ENCODE measurements around the gene SCUBE3.

SCUBE3 gene

DNA sequence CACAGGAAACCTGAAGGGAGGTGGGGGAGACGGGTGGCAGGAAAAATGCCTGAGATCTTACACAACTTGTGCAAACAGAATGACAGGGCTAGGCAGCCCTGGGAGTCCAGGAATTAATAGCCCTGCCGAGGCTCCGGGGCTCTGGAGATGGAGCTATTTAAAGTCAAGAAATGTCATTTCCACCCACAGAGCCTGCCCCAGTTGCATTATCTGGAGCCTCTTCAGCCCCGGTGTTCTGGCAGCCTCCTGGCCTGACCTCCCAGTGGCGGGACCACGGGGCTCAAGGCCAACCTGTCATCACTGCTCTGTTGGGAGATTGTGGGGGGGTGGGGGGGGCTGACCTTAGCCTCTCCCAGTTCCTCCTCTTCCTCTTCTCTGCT is 28.5 kb upstream of the SCUBE3 start:
- TF ChIP-seq, protein P1, sequence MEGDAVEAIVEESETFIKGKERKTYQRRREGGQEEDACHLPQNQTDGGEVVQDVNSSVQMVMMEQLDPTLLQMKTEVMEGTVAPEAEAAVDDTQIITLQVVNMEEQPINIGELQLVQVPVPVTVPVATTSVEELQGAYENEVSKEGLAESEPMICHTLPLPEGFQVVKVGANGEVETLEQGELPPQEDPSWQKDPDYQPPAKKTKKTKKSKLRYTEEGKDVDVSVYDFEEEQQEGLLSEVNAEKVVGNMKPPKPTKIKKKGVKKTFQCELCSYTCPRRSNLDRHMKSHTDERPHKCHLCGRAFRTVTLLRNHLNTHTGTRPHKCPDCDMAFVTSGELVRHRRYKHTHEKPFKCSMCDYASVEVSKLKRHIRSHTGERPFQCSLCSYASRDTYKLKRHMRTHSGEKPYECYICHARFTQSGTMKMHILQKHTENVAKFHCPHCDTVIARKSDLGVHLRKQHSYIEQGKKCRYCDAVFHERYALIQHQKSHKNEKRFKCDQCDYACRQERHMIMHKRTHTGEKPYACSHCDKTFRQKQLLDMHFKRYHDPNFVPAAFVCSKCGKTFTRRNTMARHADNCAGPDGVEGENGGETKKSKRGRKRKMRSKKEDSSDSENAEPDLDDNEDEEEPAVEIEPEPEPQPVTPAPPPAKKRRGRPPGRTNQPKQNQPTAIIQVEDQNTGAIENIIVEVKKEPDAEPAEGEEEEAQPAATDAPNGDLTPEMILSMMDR (IDR thresholded peaks at IDR 0.05; ENCODE audit: insufficient read depth, low read depth, low read length, missing control alignments) = no peak
- peak; percentile 81 for DNase-seq (ENCODE audit: low read depth)
- no peak overlapping the region for H3K4me3 ChIP-seq (ENCODE audit: low read length)

DNA sequence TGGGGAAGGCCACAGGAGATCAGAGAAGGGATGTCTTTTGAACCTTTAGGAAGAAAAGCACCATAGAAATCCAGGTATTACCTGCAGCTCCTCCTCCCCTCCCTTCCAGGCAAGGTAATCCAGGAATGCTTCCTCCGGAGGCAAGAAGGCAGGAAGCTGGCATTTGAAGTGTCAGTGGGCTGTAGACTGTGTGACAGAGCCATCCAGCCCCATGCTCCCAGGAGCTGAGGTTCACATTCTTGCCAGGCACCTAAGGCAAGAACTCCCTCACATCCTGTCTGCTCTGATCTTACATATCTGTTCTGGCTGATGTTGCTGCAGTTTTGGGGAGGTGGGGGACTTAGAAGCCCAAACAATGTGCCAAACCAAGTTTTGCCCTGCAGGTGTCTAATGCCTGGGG is 27.8 kb upstream of the SCUBE3 start:
- DNase-seq (ENCODE audit: low read depth) = no peak
- H3K4me3 ChIP-seq (ENCODE audit: low read length) = no peak overlapping the region
- TF ChIP-seq, protein P1 (IDR thresholded peaks at IDR 0.05; ENCODE audit: insufficient read depth, low read depth, low read length, missing control alignments) = no peak

DNA sequence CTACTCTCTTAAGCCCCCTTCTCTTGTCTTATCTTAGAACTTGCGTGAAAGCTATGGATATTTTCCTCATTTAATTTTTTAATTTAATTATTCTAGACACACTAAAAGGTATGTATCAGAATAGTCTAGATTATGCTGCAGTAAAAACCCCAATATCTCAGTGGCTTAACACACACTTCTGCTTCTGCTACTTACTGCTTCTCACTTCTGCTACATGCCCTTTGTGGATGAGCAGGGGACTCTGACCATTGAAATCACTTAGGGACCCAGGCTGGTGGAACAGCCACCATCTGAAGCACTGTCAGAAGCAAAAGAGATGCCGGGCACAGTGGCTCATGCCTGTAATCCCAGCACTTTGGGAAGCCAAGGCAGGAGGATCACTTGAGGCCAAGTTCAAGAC is 27.2 kb upstream of the SCUBE3 start:
- no peak for DNase-seq (ENCODE audit: low read depth)
- H3K4me3 ChIP-seq (ENCODE audit: low read length) = no peak overlapping the region
- TF ChIP-seq, protein P1 (IDR thresholded peaks at IDR 0.05; ENCODE audit: insufficient read depth, low read depth, low read length, missing control alignments) = no peak

DNA sequence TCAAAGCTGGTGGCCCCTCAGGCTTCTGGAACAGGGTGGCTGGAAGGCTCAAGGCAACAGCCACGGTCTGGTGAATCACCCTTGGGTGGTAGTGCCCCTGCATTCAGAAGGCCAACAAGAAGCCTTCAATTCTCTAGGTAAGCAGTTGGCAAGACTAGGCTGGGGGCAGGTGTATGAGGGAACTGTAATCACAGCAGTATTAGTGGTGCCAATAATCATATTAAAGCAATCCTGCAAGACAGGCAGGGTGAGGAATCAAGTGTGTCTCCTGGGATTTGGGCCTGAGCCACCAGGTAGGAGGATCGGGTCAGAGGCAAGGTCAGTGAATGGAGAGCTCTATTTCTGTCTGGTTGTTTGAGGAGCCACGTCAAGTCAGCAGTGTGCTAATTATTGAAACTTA is 24.9 kb upstream of the SCUBE3 start:
- TF ChIP-seq, protein P1 (IDR thresholded peaks at IDR 0.05; ENCODE audit: insufficient read depth, low read depth, low read length, missing control alignments) = no peak
- no peak for DNase-seq (ENCODE audit: low read depth)
- no peak overlapping the region for H3K4me3 ChIP-seq (ENCODE audit: low read length)

DNA sequence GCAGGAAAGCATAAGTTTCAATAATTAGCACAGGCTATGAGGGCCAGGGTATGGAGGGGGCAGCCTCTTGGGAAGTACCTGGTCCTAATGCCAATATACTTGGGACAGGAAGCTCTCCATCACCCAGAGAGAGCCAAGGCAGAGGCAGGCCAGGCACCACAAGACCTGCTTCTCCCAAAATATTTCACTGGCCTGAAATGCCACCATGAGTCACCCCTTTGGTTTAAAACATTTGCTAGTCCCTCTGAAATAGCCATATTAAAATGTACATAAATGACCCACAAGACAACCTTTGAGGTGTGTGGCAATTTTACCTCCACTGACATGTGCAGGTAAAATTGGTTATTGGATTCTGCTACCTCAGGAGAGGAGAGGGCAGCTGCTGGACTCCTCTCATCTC is 23.4 kb upstream of the SCUBE3 start:
- TF ChIP-seq, protein P1 (IDR thresholded peaks at IDR 0.05; ENCODE audit: insufficient read depth, low read depth, low read length, missing control alignments) = no peak
- no peak for DNase-seq (ENCODE audit: low read depth)
- no peak overlapping the region for H3K4me3 ChIP-seq (ENCODE audit: low read length)

DNA sequence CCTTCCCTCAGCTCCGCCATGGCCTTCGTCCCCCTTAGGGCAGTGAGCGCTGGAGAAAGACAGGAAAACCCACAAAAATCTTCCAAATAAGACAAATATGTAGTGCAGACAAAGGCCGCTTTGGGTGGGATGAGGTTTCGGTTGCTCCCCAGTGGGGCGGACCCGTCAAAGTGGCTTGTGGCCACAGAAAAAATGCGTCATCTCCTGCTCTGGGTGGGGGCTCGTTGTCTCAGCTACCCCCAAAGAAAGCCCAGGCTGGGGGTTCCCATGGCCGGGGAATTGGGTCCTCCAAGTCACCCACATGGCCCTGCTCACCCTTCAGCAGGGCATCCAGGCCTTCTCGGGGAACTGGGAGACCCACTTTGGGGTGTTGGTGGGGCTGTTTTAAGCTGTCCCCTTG is 21.9 kb upstream of the SCUBE3 start:
- TF ChIP-seq, protein P1 (IDR thresholded peaks at IDR 0.05; ENCODE audit: insufficient read depth, low read depth, low read length, missing control alignments) = no peak
- no peak overlapping the region for H3K4me3 ChIP-seq (ENCODE audit: low read length)
- DNase-seq (ENCODE audit: low read depth) = no peak

DNA sequence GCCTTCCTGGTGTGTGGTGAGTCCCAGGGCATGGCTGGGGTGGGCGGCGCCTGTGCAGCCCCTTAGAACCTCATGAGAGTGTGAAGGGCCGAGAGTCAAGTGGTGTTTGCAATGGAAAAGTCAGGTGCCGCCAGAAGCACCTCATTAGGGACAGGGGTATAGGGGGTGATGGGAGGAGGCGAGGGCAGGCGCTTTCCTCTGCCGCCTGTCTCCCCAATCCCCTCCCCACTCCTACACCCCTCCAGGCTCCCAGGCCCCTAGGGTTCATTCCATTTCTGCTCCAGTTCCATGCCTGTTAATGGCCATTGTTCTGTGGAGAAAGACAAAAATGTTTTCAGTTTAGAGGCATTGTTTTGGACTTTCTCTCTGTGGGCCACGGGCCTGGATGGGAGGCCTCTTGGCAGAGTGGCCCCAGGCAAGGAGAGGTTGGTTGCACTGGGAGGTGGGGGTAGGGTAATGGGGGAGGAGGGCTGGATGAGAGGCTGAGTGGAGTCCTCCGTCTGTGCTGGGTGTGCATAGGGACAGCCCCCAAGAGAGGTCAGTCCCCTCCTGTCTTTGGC is 21.4 kb upstream of the SCUBE3 start:
- H3K4me3 ChIP-seq (ENCODE audit: low read length) = no peak overlapping the region

More for the DNA sequence above, 21.4 kb upstream of the SCUBE3 start:
- no peak for DNase-seq (ENCODE audit: low read depth)
- TF ChIP-seq, protein P1 (IDR thresholded peaks at IDR 0.05; ENCODE audit: insufficient read depth, low read depth, low read length, missing control alignments) = no peak
